DMS53 (cell line): Measurements from ENCODE around the gene SLC25A30.
"Not testable (repeated sequence)": the region's sequence is repeated elsewhere in the genome, so short reads cannot be mapped to it uniquely, and the experiment has no call there.

ENCODE experiments used
- DNase-seq: peaks from one replicate; lab custom pipeline; 2025; lab: John Stamatoyannopoulos, UW

Gene SLC25A30

GRCh38 chr13:45432737-45433380 is 14.7 kb upstream of the SLC25A30 start:
- DNase-seq: no peak

DNA sequence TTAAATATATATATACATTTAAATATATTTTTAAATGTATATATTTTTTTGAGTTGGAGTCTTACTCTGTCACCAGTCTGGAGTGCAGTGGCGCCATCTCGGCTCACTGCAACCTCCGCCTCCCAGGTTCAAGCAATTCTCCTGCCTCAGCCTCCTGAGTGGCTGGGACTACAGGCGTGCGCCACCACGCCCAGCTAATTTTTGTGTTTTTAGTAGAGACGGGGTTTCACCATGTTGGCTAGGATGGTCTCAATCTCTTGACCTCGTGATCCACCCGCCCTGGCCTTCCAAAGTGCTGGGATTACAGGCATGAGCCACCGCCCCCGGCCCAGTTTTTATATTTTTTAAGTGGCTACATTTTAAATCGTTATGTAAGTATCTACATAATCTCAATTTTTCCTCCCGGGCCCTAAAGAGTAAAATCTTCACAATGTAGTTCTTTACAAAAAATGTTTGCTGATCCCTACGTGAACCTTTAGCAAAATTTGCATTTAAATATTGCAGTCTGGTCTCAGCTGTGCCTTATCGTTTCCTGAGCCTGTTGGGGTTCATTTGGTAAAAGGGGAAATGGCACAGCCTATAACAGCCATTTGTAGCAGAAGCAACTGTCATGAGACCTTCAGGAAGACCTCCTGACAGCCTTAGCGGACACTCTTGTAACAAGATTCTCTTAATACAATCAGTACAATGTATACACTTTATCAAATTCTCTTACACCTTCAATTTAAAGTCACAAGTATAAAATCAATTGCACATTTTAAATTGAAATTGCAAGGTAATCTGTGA is 8.1 kb upstream of the SLC25A30 start:
- not testable (repeated sequence) for DNase-seq

DNA sequence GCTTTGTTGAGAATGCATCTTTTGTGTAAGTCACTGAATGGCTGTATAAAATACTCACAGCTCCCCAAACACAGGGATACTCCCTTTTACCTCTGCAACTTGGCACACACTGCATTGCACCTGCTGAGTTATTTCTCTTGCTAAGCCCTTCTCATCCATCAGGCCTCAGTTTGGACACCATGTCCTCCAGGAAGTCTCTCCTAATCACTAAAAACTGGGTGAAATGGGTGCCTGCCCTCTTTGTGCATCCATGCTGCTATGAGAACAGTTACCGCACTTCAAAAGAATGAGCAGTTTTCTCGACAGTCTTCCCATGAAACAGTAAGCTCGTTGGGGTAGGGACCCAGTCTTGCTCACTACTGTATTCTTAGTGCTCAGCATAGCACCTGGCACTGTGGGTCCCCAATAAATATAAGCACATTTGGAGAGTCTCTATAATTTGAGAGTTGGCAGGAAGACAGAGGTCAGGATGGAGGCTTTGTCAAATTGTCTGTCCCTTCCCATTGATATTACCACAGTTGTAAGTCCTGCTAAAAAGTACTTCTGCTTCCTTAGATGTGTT is 4.6 kb upstream of the SLC25A30 start:
- DNase-seq: no peak

DNA sequence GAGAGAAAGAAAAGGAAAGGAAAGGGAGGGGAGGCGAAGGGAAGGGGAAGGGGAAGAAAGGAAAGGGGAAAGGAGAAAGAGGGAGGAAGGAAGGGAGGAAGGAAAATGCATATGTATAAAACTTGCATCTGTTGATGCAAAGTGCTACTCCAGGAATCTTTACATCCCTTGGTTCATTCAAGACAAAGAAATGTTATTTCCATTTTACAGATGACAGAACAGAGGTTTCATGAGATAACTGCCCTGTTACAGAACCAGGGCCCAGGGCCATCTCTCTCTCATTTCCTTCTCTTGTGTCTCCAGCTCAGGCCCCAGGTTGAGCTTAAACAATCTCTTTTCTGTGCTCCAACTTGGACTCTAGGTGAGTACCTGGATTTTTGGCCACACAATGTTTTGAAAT is 1.8 kb upstream of the SLC25A30 start:
- DNase-seq: no peak

- not testable (repeated sequence) for DNase-seq
Measured at GRCh38 chr13:45419389-45419788, 1.2 kb upstream of the SLC25A30 start.

GRCh38 chr13:45416516-45417128 is 1.6 kb downstream of the SLC25A30 start:
- no peak for DNase-seq

DNA sequence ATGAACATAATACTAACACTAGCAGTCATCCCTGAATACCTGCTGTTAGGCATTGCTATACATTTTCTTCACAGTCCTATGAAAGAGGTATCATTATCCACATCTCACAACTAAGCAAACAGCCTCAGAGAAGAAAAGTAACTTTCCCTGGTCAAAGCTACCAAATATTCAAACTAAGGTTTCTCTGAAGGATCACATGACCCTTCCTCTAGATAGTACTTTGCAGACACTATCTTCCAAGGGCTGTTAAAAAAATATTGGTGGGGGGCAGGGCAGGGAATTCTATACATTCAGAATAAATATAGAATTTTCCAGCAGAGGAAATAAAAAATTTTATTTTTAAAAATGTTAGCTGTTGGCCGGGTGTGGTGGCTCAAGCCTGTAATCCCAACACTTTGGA is 3.1 kb downstream of the SLC25A30 start:
- DNase-seq: no peak

DNA sequence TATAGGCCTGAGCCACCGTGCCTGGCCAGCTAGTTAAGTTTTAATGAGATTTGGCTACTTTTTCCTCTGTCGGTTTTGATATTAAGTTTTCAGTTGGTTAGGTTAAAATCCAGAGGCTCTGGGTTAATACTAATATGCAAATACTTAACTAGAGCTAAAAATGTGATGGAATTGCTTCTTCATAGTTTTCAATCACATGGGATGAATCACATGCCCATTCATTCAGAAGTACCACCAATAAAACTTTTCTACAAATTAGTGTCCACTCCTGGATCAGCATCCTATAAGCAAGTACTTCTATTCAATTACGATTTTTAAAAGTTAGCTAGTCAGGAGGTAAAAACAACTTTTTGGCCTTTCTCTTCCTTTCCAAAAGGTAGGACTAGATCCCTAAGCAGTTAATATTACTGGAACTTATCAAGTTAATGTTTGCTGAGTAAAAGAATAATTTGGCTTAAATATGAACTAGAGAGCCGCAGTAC is 4.3 kb downstream of the SLC25A30 start:
- no peak for DNase-seq

GRCh38 chr13:45412274-45413049 is 5.7 kb downstream of the SLC25A30 start:
- no peak for DNase-seq

DNA sequence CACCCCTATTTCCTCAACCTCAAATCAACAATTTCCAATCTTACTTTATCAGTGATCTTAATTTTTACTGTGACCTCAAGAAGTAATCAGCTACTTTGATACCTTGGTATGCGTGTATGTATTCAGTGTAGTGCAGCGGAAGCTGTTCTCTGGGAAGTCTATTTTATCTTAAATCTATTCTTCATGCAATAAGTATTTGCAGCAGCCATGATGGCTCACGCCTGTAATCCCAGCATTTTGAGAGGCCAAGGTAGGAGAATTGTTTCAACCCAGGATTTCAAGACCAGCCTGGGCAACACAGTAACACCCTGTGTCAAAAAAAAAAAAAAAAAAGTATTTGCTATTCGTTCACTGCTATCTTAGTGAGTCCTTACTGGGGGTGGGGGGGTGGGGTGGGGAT is 6.5 kb downstream of the SLC25A30 start:
- no peak for DNase-seq

DNA sequence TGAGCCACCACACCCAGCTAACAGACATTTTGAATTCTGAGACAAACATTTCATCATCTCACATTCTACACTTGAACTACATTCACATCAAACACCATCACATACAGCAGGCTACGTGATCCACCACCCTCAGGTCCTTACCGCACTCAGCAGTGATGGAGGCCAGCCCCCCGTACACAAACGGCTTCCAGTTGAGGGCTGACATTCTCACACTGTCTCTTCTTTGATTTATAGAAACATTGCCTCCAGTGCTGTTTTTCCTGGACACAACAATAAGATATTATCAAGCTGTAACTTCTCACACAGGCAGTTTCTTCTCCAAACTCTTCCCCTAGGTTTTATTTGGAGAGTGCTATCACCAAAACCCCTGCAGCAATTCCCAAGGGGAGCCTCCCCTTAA is 7.0 kb downstream of the SLC25A30 start:
- DNase-seq: no peak

GRCh38 chr13:45410466-45410865 is 7.7 kb downstream of the SLC25A30 start:
- no peak for DNase-seq

GRCh38 chr13:45410001-45410400 is 8.2 kb downstream of the SLC25A30 start:
- peak; percentile 62 for DNase-seq

GRCh38 chr13:45406421-45406820 is 11.8 kb downstream of the SLC25A30 start:
- DNase-seq: no peak

DNA sequence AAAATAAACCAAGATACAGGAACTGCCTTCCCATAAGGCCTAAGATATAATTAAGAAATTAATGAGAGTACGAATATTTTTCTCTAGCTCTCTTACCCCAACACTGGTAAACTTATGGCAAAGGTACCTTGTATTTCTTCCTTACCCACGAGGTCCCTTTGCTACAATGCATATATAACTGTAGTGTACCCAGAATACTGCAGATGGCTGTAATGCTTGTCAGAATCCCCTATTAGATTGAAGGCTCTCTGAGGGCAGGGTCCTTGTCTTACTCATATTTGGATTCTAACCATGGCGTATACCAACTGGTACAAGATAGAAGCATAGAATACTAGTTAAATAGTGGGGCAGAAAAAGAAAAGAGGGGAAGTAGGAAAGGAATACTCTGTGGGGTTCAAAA is 15.1 kb downstream of the SLC25A30 start:
- no peak for DNase-seq

DNA sequence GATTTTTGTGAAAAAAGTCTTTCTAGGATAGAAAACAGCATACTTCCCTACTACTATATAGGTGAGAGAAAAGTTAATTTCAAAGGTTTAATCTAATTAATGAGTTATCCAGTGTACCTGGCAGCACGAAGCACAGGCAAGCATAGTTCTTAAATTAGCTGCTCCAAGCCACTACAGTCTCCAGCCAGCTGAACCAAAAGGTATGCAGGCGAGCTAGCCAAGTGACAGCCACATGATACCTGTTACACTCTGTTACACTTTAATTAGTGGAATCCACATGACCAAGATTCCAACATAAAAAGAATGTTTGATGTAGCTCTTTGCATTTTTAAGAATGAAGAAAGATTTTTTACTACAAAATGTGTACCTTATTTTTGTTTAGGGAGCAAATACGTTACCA is 15.5 kb downstream of the SLC25A30 start:
- DNase-seq: no peak

- DNase-seq: no peak
Measured at GRCh38 chr13:45401314-45401713, 16.9 kb downstream of the SLC25A30 start.

- no peak for DNase-seq
Measured at GRCh38 chr13:45398877-45399276, 19.3 kb downstream of the SLC25A30 start.

- DNase-seq: no peak
Measured at GRCh38 chr13:45396533-45397095, 21.6 kb downstream of the SLC25A30 start.

DNA sequence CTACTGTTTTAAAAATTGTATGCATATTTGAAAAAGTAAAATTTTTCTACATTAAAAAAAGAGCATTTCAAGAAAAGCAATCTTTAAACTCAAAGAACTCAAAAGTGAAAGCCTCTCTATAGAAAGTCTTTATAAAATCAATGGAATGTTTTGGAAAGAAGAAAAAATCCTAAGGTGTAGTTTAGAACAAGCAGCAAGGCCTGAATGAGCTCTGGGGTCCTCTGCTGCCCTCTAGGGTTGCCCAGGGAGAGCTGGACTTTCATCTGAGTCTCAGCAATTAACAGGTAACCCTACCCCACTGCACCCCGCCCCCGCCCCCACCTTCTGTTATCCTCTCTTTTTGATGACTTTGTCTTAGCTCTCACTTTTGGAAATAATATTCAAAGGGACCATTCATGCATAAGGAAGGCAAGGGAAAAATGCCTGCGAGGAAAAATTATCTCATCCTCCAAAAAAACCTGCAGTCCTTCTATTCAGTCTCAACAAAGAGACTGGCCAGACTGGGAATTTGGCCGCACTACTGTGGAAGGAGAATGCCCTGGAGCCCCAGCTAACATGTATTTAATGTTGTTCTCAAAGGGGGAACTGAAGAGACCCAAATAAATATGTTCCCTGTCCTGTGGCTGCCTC is 24.1 kb downstream of the SLC25A30 start:
- peak; percentile 70 for DNase-seq

GRCh38 chr13:45392811-45393210 is 25.4 kb downstream of the SLC25A30 start:
- no peak for DNase-seq
